ENCODE measurements around the gene C10orf71.

GRCh38 chr10:49293208-49293603 is 5.8 kb upstream of the C10orf71 start:
- no peak for TF ChIP-seq GATA3 (IDR thresholded peaks at IDR 0.05; ENCODE audit: low read depth, low read length)
- TF ChIP-seq GATA2 (IDR thresholded peaks at IDR 0.05; ENCODE audit: low read depth, low read length) = no peak

Data from SH-SY5Y (cell line).